Stimulated activated CD8-positive, alpha-beta memory T cell treated with anti-CD3 and anti-CD28 coated beads, Interleukin-4, amount 100 ng/mL, for 48 hours (primary cell): Measurements from ENCODE around the gene ELP5.

Experiments
- DNase-seq: peaks from one replicate; pipeline ENCODE4 v3.0.0-alpha.2; 2020

The ELP5 gene

GRCh38 chr17:7252176-7253043, at the start of gene ELP5:
Gene ELP5 (plus strand): TSS chr17:7252215. CDS start chr17:7252551, 336 bp downstream.
- DNase-seq = peak; percentile 99

GRCh38 chr17:7203391-7203790, 48.6 kb upstream of the ELP5 start:
- no peak for DNase-seq

GRCh38 chr17:7204336-7204735, 47.7 kb upstream of the ELP5 start:
- no peak for DNase-seq

- DNase-seq = peak; percentile 96
These were observed 47.1 kb upstream of the ELP5 start for GRCh38 chr17:7204828-7205461.

GRCh38 chr17:7205561-7205960, 46.5 kb upstream of the ELP5 start:
- no peak for DNase-seq

- no peak for DNase-seq
These were observed 44.7 kb upstream of the ELP5 start for GRCh38 chr17:7207120-7208001.

GRCh38 chr17:7208027-7208571, 43.9 kb upstream of the ELP5 start:
- no peak for DNase-seq

- no peak for DNase-seq
These were observed 43.1 kb upstream of the ELP5 start for GRCh38 chr17:7208754-7209460.

- DNase-seq = no peak
These were observed 40.3 kb upstream of the ELP5 start for GRCh38 chr17:7211491-7212273.

- no peak for DNase-seq
These were observed 38.1 kb upstream of the ELP5 start for GRCh38 chr17:7213895-7214299.

- DNase-seq = peak; percentile 100
These were observed 37.5 kb upstream of the ELP5 start for GRCh38 chr17:7214300-7215135.

- DNase-seq = no peak
These were observed 36.8 kb upstream of the ELP5 start for GRCh38 chr17:7215136-7215638.

GRCh38 chr17:7215652-7216180, 36.3 kb upstream of the ELP5 start:
- no peak for DNase-seq

GRCh38 chr17:7216242-7217112, 35.5 kb upstream of the ELP5 start:
- DNase-seq = no peak

GRCh38 chr17:7217113-7217987, 34.7 kb upstream of the ELP5 start:
- DNase-seq = no peak

GRCh38 chr17:7218166-7218565, 33.8 kb upstream of the ELP5 start:
- no peak for DNase-seq

- no peak for DNase-seq
These were observed 33.3 kb upstream of the ELP5 start for GRCh38 chr17:7218758-7219157.

GRCh38 chr17:7219229-7219811, 32.7 kb upstream of the ELP5 start:
- DNase-seq = no peak
